NCI-H2029 (cell line): ENCODE data around the gene TMED5.
"Not testable (repeated sequence)": the region's sequence is repeated elsewhere in the genome, so short reads cannot be mapped to it uniquely, and the experiment has no call there.

Source experiments
- DNase-seq: peaks from one replicate; lab custom pipeline; 2025; lab: John Stamatoyannopoulos, UW

The TMED5 gene

GRCh38 chr1:93179886-93180722 is at the start of gene TMED5:
TMED5 (minus strand) TSS chr1:93180413; CDS start chr1:93180242, 171 bp downstream.
- peak; percentile 98 for DNase-seq

GRCh38 chr1:93223023-93223675 is 42.9 kb upstream of the TMED5 start:
- no peak for DNase-seq

GRCh38 chr1:93221913-93222312 is 41.7 kb upstream of the TMED5 start:
- no peak for DNase-seq

- DNase-seq: not testable (repeated sequence)
Observed at GRCh38 chr1:93220716-93221115, 40.5 kb upstream of the TMED5 start.

GRCh38 chr1:93219443-93219842 is 39.2 kb upstream of the TMED5 start:
- DNase-seq: no peak

- DNase-seq: no peak
Observed at GRCh38 chr1:93215322-93215721, 35.1 kb upstream of the TMED5 start.

GRCh38 chr1:93207211-93207610 is 27.0 kb upstream of the TMED5 start:
- no peak for DNase-seq

GRCh38 chr1:93206567-93206954 is 26.3 kb upstream of the TMED5 start:
- no peak for DNase-seq

GRCh38 chr1:93205892-93206566 is 25.8 kb upstream of the TMED5 start:
- no peak for DNase-seq

- DNase-seq: no peak
Observed at GRCh38 chr1:93200714-93201113, 20.5 kb upstream of the TMED5 start.

GRCh38 chr1:93200086-93200620 is 19.9 kb upstream of the TMED5 start:
- no peak for DNase-seq

GRCh38 chr1:93199150-93199549 is 18.9 kb upstream of the TMED5 start:
- no peak for DNase-seq

GRCh38 chr1:93196591-93196990 is 16.4 kb upstream of the TMED5 start:
- DNase-seq: no peak

- no peak for DNase-seq
Observed at GRCh38 chr1:93194231-93194990, 14.2 kb upstream of the TMED5 start.

- DNase-seq: no peak
Observed at GRCh38 chr1:93190432-93190831, 10.2 kb upstream of the TMED5 start.

- no peak for DNase-seq
Observed at GRCh38 chr1:93186667-93187066, 6.5 kb upstream of the TMED5 start.

GRCh38 chr1:93180723-93181613 is 755 bp upstream of the TMED5 start, which contains the start of gene CCDC18:
CCDC18 (plus strand) TSS chr1:93180724; CDS start chr1:93183362, 2,638 bp downstream.
- DNase-seq: peak; percentile 30

- DNase-seq: no peak
Observed at GRCh38 chr1:93178418-93178817, 1.8 kb downstream of the TMED5 start.

GRCh38 chr1:93177991-93178390 is 2.2 kb downstream of the TMED5 start:
- DNase-seq: no peak

- not testable (repeated sequence) for DNase-seq
Observed at GRCh38 chr1:93174638-93175037, 5.6 kb downstream of the TMED5 start.

- no peak for DNase-seq
Observed at GRCh38 chr1:93172778-93173177, 7.4 kb downstream of the TMED5 start.
